SK-N-SH treated with all-trans-retinoic acid at 6 μM for 48 hours (cell line): ENCODE data around the gene COL1A2.

ENCODE experiments used
- ATAC-seq: fragments of 200-7000 bp; cut with Tn5 transposase; 3 replicates; pipeline ENCODE4 v1.9.1; 2020; ENCODE audit warnings: mild to moderate bottlenecking, moderate library complexity
- ARNTL ChIP-seq: fragments of 450-650 bp; formaldehyde crosslinking; IDR thresholded peaks from 2 replicates; pipeline ENCODE4 v1.5.0; 2020; ENCODE audit warnings: low read depth, mild to moderate bottlenecking, moderate library complexity, borderline replicate concordance
- BACH2 ChIP-seq: fragments of 250-450 bp; sonication (Bioruptor Pico); IDR thresholded peaks from 2 replicates; pipeline ENCODE4 v1.9.0; 2021; ENCODE audit warnings: mild to moderate bottlenecking, borderline replicate concordance
- CREB5 ChIP-seq: fragments of 250-450 bp; sonication (Bioruptor Pico); IDR thresholded peaks from 2 replicates; pipeline ENCODE4 v1.5.1; 2020; ENCODE audit warnings: low read depth, mild to moderate bottlenecking, moderate library complexity
- CSDC2 ChIP-seq: fragments of 250-450 bp; sonication (Bioruptor Pico); IDR thresholded peaks from 2 replicates; pipeline ENCODE4 v1.5.0; 2020; ENCODE audit warnings: mild to moderate bottlenecking, moderate library complexity
- GLIS3 ChIP-seq: fragments of 250-450 bp; sonication (Bioruptor Pico); IDR thresholded peaks from 2 replicates; pipeline ENCODE4 v1.5.0; 2020; ENCODE audit warnings: mild to moderate bottlenecking, moderate library complexity
- ISL1 ChIP-seq: fragments of 250-450 bp; sonication (Bioruptor Pico); IDR thresholded peaks from 2 replicates; pipeline ENCODE4 v2.1.2; 2022; ENCODE audit warnings: mild to moderate bottlenecking, moderate library complexity
- OSR1 ChIP-seq: fragments of 250-450 bp; sonication (Bioruptor Pico); IDR thresholded peaks from 2 replicates; pipeline ENCODE4 v1.8.0; 2022; ENCODE audit warnings: moderate library complexity, mild to moderate bottlenecking, inconsistent platforms
- POU6F1 ChIP-seq: fragments of 250-450 bp; sonication (Bioruptor Pico); IDR thresholded peaks from 2 replicates; pipeline ENCODE4 v1.8.0; 2021; ENCODE audit warnings: low read depth, mild to moderate bottlenecking, moderate library complexity, borderline replicate concordance
- RARB ChIP-seq: fragments of 250-450 bp; sonication (Bioruptor Pico); IDR thresholded peaks from 2 replicates; pipeline ENCODE4 v1.8.0; 2021; ENCODE audit warnings: mild to moderate bottlenecking, moderate library complexity
- SNAI2 ChIP-seq: fragments of 250-450 bp; sonication (Bioruptor Pico); IDR thresholded peaks from 2 replicates; pipeline ENCODE4 v1.5.0; 2020; ENCODE audit warnings: mild to moderate bottlenecking, moderate library complexity
- TCF4 ChIP-seq: fragments of 250-450 bp; sonication (Bioruptor Pico); IDR thresholded peaks from 2 replicates; pipeline ENCODE4 v1.8.0; 2021; ENCODE audit warnings: mild to moderate bottlenecking, moderate library complexity, borderline replicate concordance
- TSHZ2 ChIP-seq: fragments of 250-450 bp; sonication (Bioruptor Pico); IDR thresholded peaks from 2 replicates; pipeline ENCODE4 v1.5.0; 2020; ENCODE audit warnings: mild to moderate bottlenecking, moderate library complexity
- ZC3H10 ChIP-seq: fragments of 250-450 bp; sonication (Bioruptor Pico); IDR thresholded peaks from 2 replicates; pipeline ENCODE4 v1.5.1; 2021; ENCODE audit warnings: mild to moderate bottlenecking, moderate library complexity
- ZFP3 ChIP-seq: fragments of 250-450 bp; sonication (Bioruptor Pico); IDR thresholded peaks from 2 replicates; pipeline ENCODE4 v1.5.0; 2020; ENCODE audit warnings: mild to moderate bottlenecking, moderate library complexity
- ZNF565 ChIP-seq: fragments of 450-650 bp; formaldehyde crosslinking; conservative IDR thresholded peaks from 2 replicates; pipeline ENCODE4 v1.5.0; 2020; ENCODE audit warnings: low read depth, mild to moderate bottlenecking, moderate library complexity
- ZNF70 ChIP-seq: fragments of 450-650 bp; formaldehyde crosslinking; IDR thresholded peaks from 2 replicates; pipeline ENCODE4 v1.5.0; 2020; ENCODE audit warnings: mild to moderate bottlenecking, moderate library complexity
- ZNF8 ChIP-seq: fragments of 450-650 bp; formaldehyde crosslinking; IDR thresholded peaks from 2 replicates; pipeline ENCODE4 v1.5.0; 2020; ENCODE audit warnings: mild to moderate bottlenecking, moderate library complexity
- TF ChIP-seq, protein P1 (sequence below): fragments of 250-450 bp; sonication (Bioruptor Pico); IDR thresholded peaks from 2 replicates; pipeline ENCODE4 v1.5.1; 2021; ENCODE audit warnings: mild to moderate bottlenecking, moderate library complexity

Gene COL1A2

GRCh38 chr7:94355454-94355853, 39.2 kb upstream of the COL1A2 start:
- peak; percentile 91 for ATAC-seq
- TF ChIP-seq ARNTL (CRISPR knock-in tag) (no peak), ZNF70 (CRISPR knock-in tag) (no peak), CREB5 (CRISPR knock-in tag) (no peak), ZNF565 (CRISPR knock-in tag) (no peak), TCF4 (CRISPR knock-in tag) (no peak), ISL1 (CRISPR knock-in tag) (no peak), ZFP3 (CRISPR knock-in tag) (no peak)

DNA sequence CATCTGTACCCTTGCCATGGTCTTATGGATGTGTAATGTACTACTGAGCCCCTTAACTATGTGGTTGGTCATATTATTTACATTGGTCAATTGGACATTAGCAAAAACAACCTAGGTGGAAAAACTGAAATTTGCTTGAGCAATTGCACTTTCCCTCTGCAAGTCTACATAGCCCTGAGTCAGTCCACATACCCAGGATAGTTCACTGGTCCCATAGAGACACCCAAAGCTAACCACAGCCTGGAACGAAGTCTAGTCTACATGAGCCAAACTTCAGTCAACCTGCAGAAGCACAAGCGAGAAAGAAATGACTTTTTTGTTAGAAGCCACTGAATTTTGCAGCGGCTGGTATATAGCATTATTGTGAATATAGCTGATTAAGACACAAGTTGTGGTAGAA, 37.6 kb upstream of the COL1A2 start:
- TF ChIP-seq POU6F1 (no peak), ZNF8 (CRISPR knock-in tag) (no peak)
- TF ChIP-seq, all 23 proteins: peak for 0
- ATAC-seq = no peak

GRCh38 chr7:94360926-94361325, 33.8 kb upstream of the COL1A2 start:
- ATAC-seq = no peak
- TF ChIP-seq ZNF8 (CRISPR knock-in tag) (no peak), POU6F1 (no peak), CSDC2 (no peak), RARB (CRISPR knock-in tag) (no peak), OSR1 (no peak), ZNF565 (CRISPR knock-in tag) (no peak), ARNTL (CRISPR knock-in tag) (no peak), ZC3H10 (no peak), GLIS3 (CRISPR knock-in tag) (no peak), BACH2 (CRISPR knock-in tag) (no peak), SNAI2 (CRISPR knock-in tag) (no peak), ZNF70 (CRISPR knock-in tag) (no peak), ISL1 (CRISPR knock-in tag) (no peak), ZFP3 (CRISPR knock-in tag) (no peak)
- TF ChIP-seq, protein P1, sequence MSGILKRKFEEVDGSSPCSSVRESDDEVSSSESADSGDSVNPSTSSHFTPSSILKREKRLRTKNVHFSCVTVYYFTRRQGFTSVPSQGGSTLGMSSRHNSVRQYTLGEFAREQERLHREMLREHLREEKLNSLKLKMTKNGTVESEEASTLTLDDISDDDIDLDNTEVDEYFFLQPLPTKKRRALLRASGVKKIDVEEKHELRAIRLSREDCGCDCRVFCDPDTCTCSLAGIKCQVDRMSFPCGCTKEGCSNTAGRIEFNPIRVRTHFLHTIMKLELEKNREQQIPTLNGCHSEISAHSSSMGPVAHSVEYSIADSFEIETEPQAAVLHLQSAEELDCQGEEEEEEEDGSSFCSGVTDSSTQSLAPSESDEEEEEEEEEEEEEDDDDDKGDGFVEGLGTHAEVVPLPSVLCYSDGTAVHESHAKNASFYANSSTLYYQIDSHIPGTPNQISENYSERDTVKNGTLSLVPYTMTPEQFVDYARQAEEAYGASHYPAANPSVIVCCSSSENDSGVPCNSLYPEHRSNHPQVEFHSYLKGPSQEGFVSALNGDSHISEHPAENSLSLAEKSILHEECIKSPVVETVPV (CRISPR knock-in tag) = no peak

GRCh38 chr7:94362276-94362675, 32.4 kb upstream of the COL1A2 start:
- TF ChIP-seq ZNF70 (CRISPR knock-in tag) = no peak
- no peak for TF ChIP-seq TSHZ2 (CRISPR knock-in tag)
- no peak for TF ChIP-seq RARB (CRISPR knock-in tag)
- no peak for TF ChIP-seq POU6F1
- no peak for TF ChIP-seq CSDC2
- ATAC-seq = no peak
